HFFc6 (cell line): ENCODE results near the gene ESPN. TPM values are rescaled to one million over a fixed set of nuclear protein-coding genes. Genes with fewer than 3 reads are reported as not detected.
"Not testable (repeated sequence)": the region's sequence is repeated elsewhere in the genome, so short reads cannot be mapped to it uniquely, and the experiment has no call there.

Source experiments
- DNase-seq: peaks from one replicate; pipeline ENCODE4 v3.0.0-alpha.2; 2018
- H3K27ac Mint-ChIP-seq: 2 replicates; pipeline ENCODE4 v1.8.0; 2020; ENCODE audit warnings: mild to moderate bottlenecking, mixed read lengths
- H3K27me3 Mint-ChIP-seq: 2 replicates; pipeline ENCODE4 v1.8.0; 2021; ENCODE audit warnings: mild to moderate bottlenecking, moderate library complexity, mixed read lengths; ENCODE audit not compliant: insufficient read depth
- H3K36me3 Mint-ChIP-seq: 2 replicates; pipeline ENCODE4 v1.8.0; 2021; ENCODE audit warnings: low read depth, mixed read lengths
- H3K4me1 Mint-ChIP-seq: 2 replicates; pipeline ENCODE4 v1.8.0; 2020; ENCODE audit warnings: low read depth, mixed read lengths
- H3K4me3 Mint-ChIP-seq: 2 replicates; pipeline ENCODE4 v1.8.0; 2020; ENCODE audit warnings: mild to moderate bottlenecking, moderate library complexity, mixed read lengths
- H3K9me3 Mint-ChIP-seq: 2 replicates; pipeline ENCODE4 v1.8.0; 2020; ENCODE audit warnings: mild to moderate bottlenecking, mixed read lengths
- total RNA-seq, 6 experiments: library from RNA; stranded (reverse); fragmentation: NEBNext Ultra II Directional; extraction: Animal tissue kit (Norgen Biotek cat#: 25700); gene quantifications; 2 replicates in 1 of 6; 3 replicates in 5 of 6; pipeline ENCODE4 v1.2.3, GENCODE V29; 2021
- TF ChIP-seq, protein P1 (sequence below): fragments of 200-600 bp; sonication (generic); IDR thresholded peaks from 2 replicates; pipeline ENCODE4 v1.5.0; 2021; ENCODE audit warnings: antibody characterized with exemption, mild to moderate bottlenecking

Gene ESPN
- total RNA-seq, 6 experiments from 2014 or later: not detected

DNA sequence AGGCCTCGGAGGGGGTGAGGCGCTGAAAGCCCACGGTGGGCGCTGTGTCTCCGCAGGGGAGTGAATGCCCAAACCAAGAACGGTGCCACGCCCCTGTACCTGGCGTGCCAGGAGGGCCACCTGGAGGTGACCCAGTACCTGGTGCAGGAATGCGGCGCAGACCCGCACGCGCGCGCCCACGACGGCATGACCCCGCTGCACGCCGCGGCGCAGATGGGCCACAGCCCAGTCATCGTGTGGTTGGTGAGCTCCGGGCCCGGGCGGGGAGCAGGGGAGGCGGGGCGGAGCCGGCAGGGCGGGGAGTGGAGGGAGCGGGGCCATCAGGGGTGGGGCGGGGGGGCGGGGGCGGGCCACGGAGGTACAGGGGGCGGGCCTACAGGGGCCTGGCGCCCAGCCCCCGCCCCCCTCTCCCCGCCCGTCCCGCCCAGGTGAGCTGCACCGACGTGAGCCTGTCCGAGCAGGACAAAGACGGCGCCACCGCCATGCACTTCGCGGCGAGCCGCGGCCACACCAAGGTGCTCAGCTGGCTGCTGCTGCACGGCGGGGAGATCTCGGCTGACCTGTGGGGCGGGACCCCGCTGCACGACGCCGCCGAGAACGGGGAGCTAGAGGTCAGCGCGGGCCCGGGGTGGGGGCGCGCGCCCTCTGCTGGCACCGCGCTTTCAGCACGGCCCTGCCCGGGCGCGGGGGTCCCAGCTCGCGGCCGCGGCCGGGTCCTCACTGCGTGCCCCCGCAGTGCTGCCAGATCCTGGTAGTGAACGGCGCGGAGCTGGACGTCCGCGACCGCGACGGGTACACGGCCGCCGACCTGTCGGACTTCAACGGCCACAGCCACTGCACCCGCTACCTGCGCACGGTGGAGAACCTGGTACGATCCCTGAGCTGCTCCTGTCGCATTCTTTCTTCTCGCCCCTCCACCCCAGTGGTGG is 15.9 kb downstream of the ESPN start:
- Mint-ChIP-seq H3K36me3 (no peaks in the 10 kb centered on the region), H3K4me1 (peaks cover 5% of the 10 kb centered on the region; the same call in 1 of the 2 replicates), H3K27ac (no peak overlapping the region), H3K9me3 (no peaks in the 10 kb centered on the region), H3K4me3 (no peak overlapping the region), H3K27me3 (peaks cover 24% of the 10 kb centered on the region)
- TF ChIP-seq, protein P1, sequence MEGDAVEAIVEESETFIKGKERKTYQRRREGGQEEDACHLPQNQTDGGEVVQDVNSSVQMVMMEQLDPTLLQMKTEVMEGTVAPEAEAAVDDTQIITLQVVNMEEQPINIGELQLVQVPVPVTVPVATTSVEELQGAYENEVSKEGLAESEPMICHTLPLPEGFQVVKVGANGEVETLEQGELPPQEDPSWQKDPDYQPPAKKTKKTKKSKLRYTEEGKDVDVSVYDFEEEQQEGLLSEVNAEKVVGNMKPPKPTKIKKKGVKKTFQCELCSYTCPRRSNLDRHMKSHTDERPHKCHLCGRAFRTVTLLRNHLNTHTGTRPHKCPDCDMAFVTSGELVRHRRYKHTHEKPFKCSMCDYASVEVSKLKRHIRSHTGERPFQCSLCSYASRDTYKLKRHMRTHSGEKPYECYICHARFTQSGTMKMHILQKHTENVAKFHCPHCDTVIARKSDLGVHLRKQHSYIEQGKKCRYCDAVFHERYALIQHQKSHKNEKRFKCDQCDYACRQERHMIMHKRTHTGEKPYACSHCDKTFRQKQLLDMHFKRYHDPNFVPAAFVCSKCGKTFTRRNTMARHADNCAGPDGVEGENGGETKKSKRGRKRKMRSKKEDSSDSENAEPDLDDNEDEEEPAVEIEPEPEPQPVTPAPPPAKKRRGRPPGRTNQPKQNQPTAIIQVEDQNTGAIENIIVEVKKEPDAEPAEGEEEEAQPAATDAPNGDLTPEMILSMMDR: peak; percentile 66; the same call in 1 of the 2 replicates
- peak; percentile 21 for DNase-seq

DNA sequence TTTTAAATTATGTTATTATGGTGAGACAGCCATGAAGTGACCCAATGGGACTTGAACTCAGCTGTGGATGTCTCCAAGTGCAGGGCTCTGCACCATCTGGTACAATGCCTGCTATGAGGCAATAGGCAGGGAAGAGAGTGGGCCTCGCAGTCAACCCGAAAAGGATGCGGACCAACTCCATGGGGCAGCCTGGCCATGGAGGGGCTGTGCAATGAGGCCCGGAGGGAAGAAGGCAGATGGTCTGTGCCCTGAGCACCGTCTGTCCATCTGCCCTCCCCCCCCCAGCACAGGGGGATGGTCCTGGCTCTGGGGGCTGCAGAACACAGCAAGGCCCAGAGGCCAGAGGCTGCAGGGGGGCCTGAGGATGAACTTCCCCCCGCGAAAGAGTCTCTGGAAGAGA is 17.0 kb downstream of the ESPN start:
- Mint-ChIP-seq H3K27ac (no peak overlapping the region), H3K4me1 (peaks cover 5% of the 10 kb centered on the region; the same call in 1 of the 2 replicates), H3K9me3 (no peaks in the 10 kb centered on the region), H3K4me3 (no peak overlapping the region), H3K36me3 (no peaks in the 10 kb centered on the region), H3K27me3 (peaks cover 22% of the 10 kb centered on the region)
- DNase-seq: no peak
- TF ChIP-seq, protein P1: no peak

DNA sequence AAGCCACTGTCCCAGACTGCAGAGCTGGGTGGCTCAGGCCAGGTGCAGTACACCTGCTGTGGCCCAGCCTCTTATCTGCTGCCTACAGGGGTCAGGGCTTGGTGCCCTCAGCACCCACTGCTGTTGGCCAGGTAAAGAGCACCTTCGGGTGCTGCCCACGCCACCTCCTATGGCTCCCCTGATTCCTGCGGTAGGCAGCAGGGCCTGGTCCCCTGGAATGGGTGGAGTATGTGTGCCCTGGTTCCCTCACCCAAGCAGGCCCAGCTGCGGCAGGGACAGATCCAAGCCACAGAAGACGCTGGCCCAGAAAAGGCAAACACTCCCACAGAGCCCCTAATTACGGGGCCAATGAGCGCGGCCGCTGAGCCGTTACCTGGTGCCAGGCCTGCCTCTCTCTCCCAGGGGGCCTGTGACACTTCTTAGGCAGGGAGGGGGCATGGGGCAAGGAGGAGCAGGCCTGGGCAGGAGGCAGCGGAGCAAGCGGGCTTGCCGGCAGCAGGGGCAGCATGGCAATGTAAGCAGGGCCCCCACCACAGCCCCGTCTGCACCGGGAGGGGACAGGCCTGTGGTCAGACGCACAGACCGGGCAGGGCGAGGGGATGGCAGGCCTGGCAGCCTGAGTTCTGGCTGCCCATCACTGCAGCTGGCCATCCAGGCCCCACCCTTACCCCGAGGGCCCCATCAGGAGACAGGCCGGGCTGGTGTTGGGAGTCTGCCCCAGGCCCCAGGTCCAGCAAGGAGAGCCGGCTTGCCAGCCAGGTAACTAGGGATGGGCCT is 19.0 kb downstream of the ESPN start:
- H3K9me3 Mint-ChIP-seq: no peaks in the 10 kb centered on the region
- H3K36me3 Mint-ChIP-seq: no peaks in the 10 kb centered on the region

DNA sequence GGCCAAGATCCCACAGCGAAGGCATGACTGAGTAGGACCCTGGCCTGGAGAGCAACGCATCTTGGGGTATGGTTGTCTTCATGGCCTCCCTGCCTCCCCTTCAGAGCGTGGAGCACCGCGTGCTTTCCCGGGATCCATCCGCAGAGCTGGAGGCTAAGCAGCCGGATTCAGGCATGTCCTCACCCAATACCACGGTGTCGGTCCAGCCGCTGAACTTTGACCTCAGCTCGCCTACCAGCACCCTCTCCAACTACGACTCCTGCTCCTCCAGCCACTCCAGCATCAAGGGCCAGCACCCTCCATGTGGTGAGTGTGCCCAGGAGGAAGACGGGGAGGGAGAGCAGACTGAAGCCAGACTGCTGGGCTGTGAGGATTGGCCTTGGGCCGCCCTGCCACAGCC is 19.8 kb downstream of the ESPN start:
- TF ChIP-seq, protein P1: no peak
- Mint-ChIP-seq H3K27me3 (peaks cover 24% of the 10 kb centered on the region), H3K9me3 (no peaks in the 10 kb centered on the region), H3K4me3 (no peak overlapping the region), H3K27ac (no peak overlapping the region), H3K36me3 (no peaks in the 10 kb centered on the region), H3K4me1 (no peaks in the 10 kb centered on the region)
- DNase-seq: no peak

More for the DNA sequence above, 19.0 kb downstream of the ESPN start:
- no peak overlapping the region for H3K27ac Mint-ChIP-seq
- no peaks in the 10 kb centered on the region for H3K4me1 Mint-ChIP-seq
- DNase-seq: no peak
- no peak overlapping the region for H3K4me3 Mint-ChIP-seq
- TF ChIP-seq, protein P1: no peak
- peaks cover 26% of the 10 kb centered on the region for H3K27me3 Mint-ChIP-seq

DNA sequence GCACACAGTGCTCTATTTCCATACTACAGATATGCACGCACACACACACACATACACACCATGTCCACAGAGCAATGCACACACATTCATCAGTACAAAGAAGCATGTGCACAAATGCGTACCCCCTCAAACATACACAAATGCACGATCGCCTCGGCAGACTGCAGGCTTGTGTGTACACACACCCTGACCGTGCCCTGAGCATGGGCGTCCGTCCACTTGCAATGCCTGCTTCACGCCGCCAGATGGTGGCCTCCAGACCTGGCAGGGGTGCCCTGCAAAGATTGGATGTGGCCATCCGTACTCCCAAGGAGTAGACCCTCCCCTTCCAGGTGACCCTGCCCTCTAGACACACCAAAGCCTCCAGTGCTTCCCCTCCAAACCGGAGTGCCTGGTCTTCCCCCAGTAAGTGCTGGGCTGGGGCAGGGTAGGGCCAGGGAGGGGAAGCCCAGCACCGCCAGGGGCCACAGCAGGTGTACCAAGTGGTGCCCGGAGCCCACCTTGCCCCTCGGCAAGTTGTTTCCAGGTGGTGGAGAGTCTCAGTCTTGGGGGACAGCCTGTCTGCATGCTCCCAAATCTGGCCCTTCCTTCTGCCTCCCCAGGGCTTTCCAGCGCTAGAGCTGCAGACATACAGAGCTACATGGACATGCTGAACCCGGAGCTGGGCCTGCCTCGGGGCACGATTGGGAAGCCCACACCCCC is 20.6 kb downstream of the ESPN start:
- TF ChIP-seq, protein P1: peak; percentile 77
- peak; percentile 11 for DNase-seq
- H3K4me1 Mint-ChIP-seq: no peaks in the 10 kb centered on the region
- peaks cover 28% of the 10 kb centered on the region for H3K27me3 Mint-ChIP-seq
- no peaks in the 10 kb centered on the region for H3K9me3 Mint-ChIP-seq
- no peak overlapping the region for H3K4me3 Mint-ChIP-seq
- H3K27ac Mint-ChIP-seq: no peak overlapping the region
- no peaks in the 10 kb centered on the region for H3K36me3 Mint-ChIP-seq

DNA sequence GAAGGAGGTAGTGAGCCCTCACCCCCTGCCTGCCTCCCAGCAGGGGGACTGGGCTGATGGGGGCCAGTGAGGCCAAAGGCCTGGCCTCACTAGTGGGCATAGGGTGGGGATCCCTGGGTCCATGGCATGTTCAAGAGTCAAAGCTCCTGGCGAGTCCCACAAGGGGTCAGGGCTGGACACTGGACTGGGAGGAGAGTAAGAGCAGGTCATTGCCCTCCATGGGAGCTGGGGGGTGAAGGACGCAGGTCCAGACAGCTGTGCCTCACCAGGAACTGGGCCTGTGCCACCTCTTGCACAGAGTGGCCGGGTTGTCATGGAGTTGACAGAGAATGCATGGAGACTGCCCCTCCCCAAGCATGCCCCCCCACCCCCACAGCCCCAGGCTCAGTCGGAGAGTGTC is 21.4 kb downstream of the ESPN start:
- not testable (repeated sequence) for H3K9me3 Mint-ChIP-seq, H3K4me3 Mint-ChIP-seq, DNase-seq, H3K4me1 Mint-ChIP-seq, H3K36me3 Mint-ChIP-seq, H3K27ac Mint-ChIP-seq
- H3K27me3 Mint-ChIP-seq: peaks cover 33% of the 10 kb centered on the region
